OCI-LY7 (cell line): ENCODE results near the gene C2CD4D. TPM values are rescaled to one million over a fixed set of nuclear protein-coding genes. Genes with fewer than 3 reads are reported as not detected.
"Not testable (repeated sequence)": the region's sequence is repeated elsewhere in the genome, so short reads cannot be mapped to it uniquely, and the experiment has no call there.

Source experiments
- BruUV-seq: library from RNA; stranded (reverse); fragments of 400-500 nt; replicated peaks from 2 replicates; lab custom pipeline; 2021; lab: Mats Ljungman, UMichigan
- CTCF ChIA-PET: fragments of 300-600 bp; sonication (Branson Sonifier 250); formaldehyde crosslinking; loops from one replicate; lab custom pipeline; 2022; ENCODE audit warnings: antibody characterized with exemption; ENCODE audit not compliant: unreplicated experiment; lab: Charles Lee
- POLR2A ChIA-PET: fragments of 300-600 bp; sonication (Branson Sonifier 250); formaldehyde crosslinking; loops from one replicate; lab custom pipeline; 2022; ENCODE audit warnings: antibody characterized with exemption; lab: Charles Lee
- DNase-seq: peaks from one replicate; pipeline ENCODE4 v3.0.0-alpha.2; 2015; ENCODE audit warnings: low spot score
- H2AFZ ChIP-seq: fragments of 200-600 bp; sonication (generic), shearing (Covaris generic); 2 replicates; pipeline ENCODE4 v1.6.1; 2014; ENCODE audit warnings: mild to moderate bottlenecking, antibody characterized with exemption, low read length, moderate library complexity
- H3K27ac ChIP-seq: fragments of 200-600 bp; sonication (generic); 2 replicates; pipeline ENCODE4 v1.5.1; 2014; ENCODE audit warnings: mixed run types, low read depth, mild to moderate bottlenecking, moderate library complexity, low read length, inconsistent platforms; ENCODE audit not compliant: poor library complexity, severe bottlenecking
- H3K36me3 ChIP-seq: fragments of 200-600 bp; sonication (generic); 2 replicates; pipeline ENCODE4 v1.6.1; 2014; ENCODE audit warnings: mild to moderate bottlenecking, antibody characterized with exemption, low read length, moderate library complexity, mixed read lengths; ENCODE audit not compliant: insufficient read depth
- H3K4me1 ChIP-seq: fragments of 200-600 bp; sonication (generic); 2 replicates; pipeline ENCODE4 v1.5.1; 2014; ENCODE audit warnings: mild to moderate bottlenecking, low read length; ENCODE audit not compliant: insufficient read depth, poor library complexity, severe bottlenecking
- H3K4me2 ChIP-seq: fragments of 200-600 bp; sonication (generic); 2 replicates; pipeline ENCODE4 v1.6.1; 2014; ENCODE audit warnings: mild to moderate bottlenecking, low read length
- H3K4me3 ChIP-seq: fragments of 200-600 bp; sonication (generic); 2 replicates; pipeline ENCODE4 v1.5.1; 2014; ENCODE audit warnings: mild to moderate bottlenecking, low read depth, low read length; ENCODE audit not compliant: poor library complexity, severe bottlenecking
- H3K79me2 ChIP-seq: fragments of 200-600 bp; sonication (generic); 2 replicates; pipeline ENCODE4 v1.6.1; 2016; ENCODE audit warnings: low read depth, mild to moderate bottlenecking, low read length, moderate library complexity, mixed read lengths; ENCODE audit not compliant: insufficient read depth
- H3K9me2 ChIP-seq: fragments of 200-600 bp; sonication (generic); 2 replicates; pipeline ENCODE4 v1.6.1; 2016; ENCODE audit warnings: mild to moderate bottlenecking, low read length, mixed read lengths; ENCODE audit not compliant: insufficient read depth
- H3K9me3 ChIP-seq: fragments of 200-600 bp; sonication (generic); 2 replicates; pipeline ENCODE4 v1.6.1; 2014; ENCODE audit warnings: mild to moderate bottlenecking, mixed run types, low read length, mixed read lengths
- H4K20me1 ChIP-seq: fragments of 200-600 bp; sonication (generic); 2 replicates; pipeline ENCODE4 v1.6.1; 2014; ENCODE audit warnings: mild to moderate bottlenecking, antibody characterized with exemption, low read length, moderate library complexity, mixed read lengths; ENCODE audit not compliant: insufficient read depth
- EZH2phosphoT487 ChIP-seq: fragments of 200-600 bp; sonication (generic); IDR thresholded peaks from 2 replicates; pipeline ENCODE4 v1.6.1; 2018; ENCODE audit warnings: low read depth, borderline replicate concordance, mild to moderate bottlenecking, mixed run types, antibody characterized with exemption, low read length, moderate library complexity, mixed read lengths
- intact Hi-C: fragments of 100-400 bp; cut with micrococcal nuclease; formaldehyde crosslinking; loops from one replicate; pipeline ENCODE4 v1.10.0; 2022; ENCODE audit not compliant: unreplicated experiment
- total RNA-seq, 2 experiments: library from RNA; depleted of rRNA in 1 of 2; stranded (reverse); fragments of >200 nt in 1 of 2; shearing (Covaris generic) in 1 of 2; gene quantifications; 2 replicates each; pipeline ENCODE4 v1.2.3, GENCODE V29; 2014 to 2022
- TF ChIP-seq, protein P1 (sequence below): fragments of 200-600 bp; sonication (generic); conservative IDR thresholded peaks from 2 replicates; pipeline ENCODE4 v1.5.1; 2014; ENCODE audit warnings: mild to moderate bottlenecking, antibody characterized with exemption, low read length, moderate library complexity, mixed read lengths

The C2CD4D gene
- total RNA-seq, 2 experiments from 2014 or later: not detected

GRCh38 chr1:151875419-151876097 lies 35.9 kb upstream of the C2CD4D start:
- Histone ChIP-seq H3K79me2 (no peaks in the 10 kb centered on the region), H3K36me3 (no peaks in the 10 kb centered on the region), H3K4me2 (no peak overlapping the region), H2AFZ (no peak overlapping the region), H3K9me3 (no peaks in the 10 kb centered on the region), H3K9me2 (no peaks in the 10 kb centered on the region), H3K27ac (no peak overlapping the region), H3K4me1 (no peaks in the 10 kb centered on the region), H4K20me1 (no peaks in the 10 kb centered on the region), H3K4me3 (no peak overlapping the region)
- TF ChIP-seq, protein P1, sequence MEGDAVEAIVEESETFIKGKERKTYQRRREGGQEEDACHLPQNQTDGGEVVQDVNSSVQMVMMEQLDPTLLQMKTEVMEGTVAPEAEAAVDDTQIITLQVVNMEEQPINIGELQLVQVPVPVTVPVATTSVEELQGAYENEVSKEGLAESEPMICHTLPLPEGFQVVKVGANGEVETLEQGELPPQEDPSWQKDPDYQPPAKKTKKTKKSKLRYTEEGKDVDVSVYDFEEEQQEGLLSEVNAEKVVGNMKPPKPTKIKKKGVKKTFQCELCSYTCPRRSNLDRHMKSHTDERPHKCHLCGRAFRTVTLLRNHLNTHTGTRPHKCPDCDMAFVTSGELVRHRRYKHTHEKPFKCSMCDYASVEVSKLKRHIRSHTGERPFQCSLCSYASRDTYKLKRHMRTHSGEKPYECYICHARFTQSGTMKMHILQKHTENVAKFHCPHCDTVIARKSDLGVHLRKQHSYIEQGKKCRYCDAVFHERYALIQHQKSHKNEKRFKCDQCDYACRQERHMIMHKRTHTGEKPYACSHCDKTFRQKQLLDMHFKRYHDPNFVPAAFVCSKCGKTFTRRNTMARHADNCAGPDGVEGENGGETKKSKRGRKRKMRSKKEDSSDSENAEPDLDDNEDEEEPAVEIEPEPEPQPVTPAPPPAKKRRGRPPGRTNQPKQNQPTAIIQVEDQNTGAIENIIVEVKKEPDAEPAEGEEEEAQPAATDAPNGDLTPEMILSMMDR: no peak
- no peak for TF ChIP-seq EZH2phosphoT487
- no TSS peak for BruUV-seq
- intact Hi-C loops: no loop called here
- no peak for DNase-seq
- ChIA-PET POLR2A (interaction anchor here (0.7 kb wide), 1 partner anchor 18 kb away, joined by 3 read pairs; no protein-coding TSS in a partner anchor), CTCF (no interaction called here)

DNA sequence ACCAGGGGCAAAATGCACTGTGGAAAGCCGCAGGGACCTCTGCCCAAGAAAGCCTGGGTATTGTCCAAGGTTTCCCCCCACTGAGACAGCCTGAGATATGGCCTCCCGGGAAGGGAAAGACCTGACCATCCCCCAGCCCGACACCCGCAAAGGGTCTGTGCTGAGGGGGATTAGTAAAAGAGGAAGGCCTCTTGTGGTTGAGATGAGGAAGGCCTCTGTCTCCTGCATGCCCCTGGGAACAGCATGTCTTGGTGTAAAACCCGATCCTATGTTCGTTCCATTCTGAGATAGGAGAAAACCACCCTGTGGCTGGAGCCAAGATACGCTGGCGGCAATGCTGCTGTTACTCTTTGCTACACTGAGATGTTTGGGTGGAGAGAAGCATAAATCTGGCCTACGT lies 33.2 kb upstream of the C2CD4D start:
- H4K20me1 ChIP-seq, POLR2A ChIA-PET, CTCF ChIA-PET, H3K4me1 ChIP-seq, H3K36me3 ChIP-seq, intact Hi-C loops, BruUV-seq, H3K4me3 ChIP-seq, H3K79me2 ChIP-seq, H3K27ac ChIP-seq, H3K9me3 ChIP-seq, DNase-seq, H3K4me2 ChIP-seq, H3K9me2 ChIP-seq, H2AFZ ChIP-seq: not testable (repeated sequence)

- Histone ChIP-seq H3K36me3 (no peaks in the 10 kb centered on the region), H4K20me1 (no peaks in the 10 kb centered on the region), H3K27ac (no peak overlapping the region), H3K4me2 (no peak overlapping the region), H2AFZ (no peak overlapping the region), H3K9me3 (no peaks in the 10 kb centered on the region), H3K9me2 (no peaks in the 10 kb centered on the region), H3K4me1 (no peaks in the 10 kb centered on the region), H3K79me2 (no peaks in the 10 kb centered on the region), H3K4me3 (no peak overlapping the region)
- no TSS peak for BruUV-seq
- ChIA-PET POLR2A (interaction anchor here (0.7 kb wide), 1 partner anchor 183 kb away, joined by 3 read pairs; no protein-coding TSS in a partner anchor), CTCF (interaction anchor here (1.2 kb wide), 1 partner anchor 12 kb away, joined by 4 read pairs; no protein-coding TSS in a partner anchor)
- no peak for DNase-seq
- intact Hi-C loops: no loop called here
- TF ChIP-seq, protein P1: no peak
- no peak for TF ChIP-seq EZH2phosphoT487
Measured at GRCh38 chr1:151871284-151872030, 31.8 kb upstream of the C2CD4D start.
